ENCODE results near the gene ITGB8.

DNA sequence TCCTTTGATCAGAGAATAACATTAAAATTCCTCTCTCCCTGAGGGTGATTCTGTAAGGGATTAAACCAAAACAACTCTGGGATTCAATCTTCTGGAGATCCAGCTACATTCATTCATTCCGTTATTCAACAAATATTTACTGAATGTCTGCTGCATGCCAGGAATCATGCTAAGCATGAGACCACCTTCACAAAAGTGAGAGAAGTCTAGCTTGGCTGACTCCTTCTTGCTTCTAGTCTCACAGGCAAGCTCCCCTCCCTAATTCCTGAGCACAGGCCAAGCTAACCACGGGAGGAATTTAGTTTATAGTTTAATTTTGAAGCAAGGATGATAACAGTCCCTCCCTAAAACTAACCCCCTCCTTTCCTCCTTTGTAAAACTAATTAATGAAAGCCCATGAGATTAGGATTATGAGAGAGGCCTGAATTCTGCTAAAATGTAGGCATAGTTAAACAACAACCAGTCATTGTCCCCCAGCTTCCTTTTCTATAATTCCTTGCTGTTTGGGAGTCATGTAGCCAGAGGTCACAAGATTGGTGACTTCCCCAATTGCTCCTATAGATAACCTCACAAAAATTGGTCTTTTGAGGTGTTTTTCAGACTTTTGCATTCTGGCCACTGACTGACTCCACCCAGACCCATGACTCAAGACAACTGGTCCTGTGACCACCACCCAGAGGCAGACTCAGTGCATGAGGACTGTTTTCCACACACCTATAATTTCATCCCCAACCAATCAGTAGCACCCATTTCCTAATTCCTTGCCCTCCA is 113.5 kb downstream of the ITGB8 start:
- TF ChIP-seq, protein P1, sequence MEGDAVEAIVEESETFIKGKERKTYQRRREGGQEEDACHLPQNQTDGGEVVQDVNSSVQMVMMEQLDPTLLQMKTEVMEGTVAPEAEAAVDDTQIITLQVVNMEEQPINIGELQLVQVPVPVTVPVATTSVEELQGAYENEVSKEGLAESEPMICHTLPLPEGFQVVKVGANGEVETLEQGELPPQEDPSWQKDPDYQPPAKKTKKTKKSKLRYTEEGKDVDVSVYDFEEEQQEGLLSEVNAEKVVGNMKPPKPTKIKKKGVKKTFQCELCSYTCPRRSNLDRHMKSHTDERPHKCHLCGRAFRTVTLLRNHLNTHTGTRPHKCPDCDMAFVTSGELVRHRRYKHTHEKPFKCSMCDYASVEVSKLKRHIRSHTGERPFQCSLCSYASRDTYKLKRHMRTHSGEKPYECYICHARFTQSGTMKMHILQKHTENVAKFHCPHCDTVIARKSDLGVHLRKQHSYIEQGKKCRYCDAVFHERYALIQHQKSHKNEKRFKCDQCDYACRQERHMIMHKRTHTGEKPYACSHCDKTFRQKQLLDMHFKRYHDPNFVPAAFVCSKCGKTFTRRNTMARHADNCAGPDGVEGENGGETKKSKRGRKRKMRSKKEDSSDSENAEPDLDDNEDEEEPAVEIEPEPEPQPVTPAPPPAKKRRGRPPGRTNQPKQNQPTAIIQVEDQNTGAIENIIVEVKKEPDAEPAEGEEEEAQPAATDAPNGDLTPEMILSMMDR (IDR thresholded peaks at IDR 0.05) = no peak
- no peak for TF ChIP-seq POLR2A (IDR thresholded peaks at IDR 0.05)
